NCI-H1417 (cell line): ENCODE data around the gene RTN3.
"Not testable (repeated sequence)": the region's sequence is repeated elsewhere in the genome, so short reads cannot be mapped to it uniquely, and the experiment has no call there.

Experiments used
- DNase-seq, 3 experiments: peaks; one replicate each; lab custom pipeline; 2025; lab: John Stamatoyannopoulos, UW

The RTN3 gene

GRCh38 chr11:63768237-63769041 lies 87.1 kb downstream of the RTN3 start, which contains the start of gene ZFTA:
Gene ZFTA (minus strand): TSS chr11:63768775. CDS start chr11:63768622, 153 bp downstream.
- peak; percentile 49 to 88 (median 80) for DNase-seq

DNA sequence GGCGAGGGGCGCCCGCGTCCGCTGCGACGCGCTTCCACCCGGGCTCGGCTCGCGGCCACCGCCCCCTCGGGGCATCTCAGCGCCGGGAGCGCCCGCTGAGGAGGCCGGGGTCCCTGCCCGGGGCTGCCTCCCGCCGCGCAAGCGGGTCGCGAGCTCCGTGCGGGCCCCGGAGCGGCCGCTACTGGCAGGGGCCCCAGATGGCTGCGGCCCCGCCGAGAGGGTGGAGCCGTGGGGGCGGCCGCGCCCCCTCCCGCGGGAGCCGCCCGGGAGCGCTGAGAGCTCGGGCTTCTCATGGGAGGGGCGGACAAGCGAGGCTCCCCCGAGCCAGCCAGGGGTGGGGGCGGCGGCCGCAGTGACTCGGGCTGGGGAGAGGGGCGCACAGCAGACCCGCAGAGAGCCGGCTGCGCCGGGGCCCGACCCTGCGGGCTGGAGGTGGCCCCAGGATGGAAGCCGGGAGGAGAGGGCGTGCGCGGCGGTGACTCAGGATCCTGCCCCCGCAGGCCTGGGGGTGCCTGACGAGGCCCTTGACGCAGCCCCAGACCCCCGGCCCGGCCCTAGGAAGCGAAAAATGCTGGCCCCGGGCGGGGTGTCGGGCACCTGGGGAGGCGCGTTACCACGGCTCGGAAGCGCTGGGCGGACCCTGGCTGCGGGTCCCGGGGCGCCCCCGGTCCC lies 87.9 kb downstream of the RTN3 start:
- peak; percentile 34 to 88 (median 77) for DNase-seq

- peak in 2 of 3 experiments; percentile 86 to 94 for DNase-seq
These were observed 88.6 kb downstream of the RTN3 start for GRCh38 chr11:63769714-63770455.

DNA sequence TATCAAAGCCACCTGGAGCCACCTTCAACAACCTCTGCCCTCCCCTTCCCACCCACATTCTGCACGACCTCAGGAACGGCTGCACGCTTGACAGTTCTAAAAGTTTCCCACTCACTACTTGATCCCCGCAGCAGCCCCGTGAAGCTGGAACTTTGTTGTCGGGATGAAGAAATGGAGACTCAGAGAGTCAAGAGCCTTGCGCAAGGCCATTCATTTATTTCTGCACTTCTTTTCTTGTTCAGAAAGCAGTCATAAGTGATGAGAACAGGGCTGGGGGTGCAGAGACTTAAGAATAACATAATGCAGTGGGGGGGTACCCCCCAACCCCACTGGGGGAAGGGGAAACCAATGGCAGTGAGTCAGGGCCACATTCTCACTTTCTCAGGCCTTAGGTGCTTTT lies 89.5 kb downstream of the RTN3 start:
- DNase-seq: no peak

DNA sequence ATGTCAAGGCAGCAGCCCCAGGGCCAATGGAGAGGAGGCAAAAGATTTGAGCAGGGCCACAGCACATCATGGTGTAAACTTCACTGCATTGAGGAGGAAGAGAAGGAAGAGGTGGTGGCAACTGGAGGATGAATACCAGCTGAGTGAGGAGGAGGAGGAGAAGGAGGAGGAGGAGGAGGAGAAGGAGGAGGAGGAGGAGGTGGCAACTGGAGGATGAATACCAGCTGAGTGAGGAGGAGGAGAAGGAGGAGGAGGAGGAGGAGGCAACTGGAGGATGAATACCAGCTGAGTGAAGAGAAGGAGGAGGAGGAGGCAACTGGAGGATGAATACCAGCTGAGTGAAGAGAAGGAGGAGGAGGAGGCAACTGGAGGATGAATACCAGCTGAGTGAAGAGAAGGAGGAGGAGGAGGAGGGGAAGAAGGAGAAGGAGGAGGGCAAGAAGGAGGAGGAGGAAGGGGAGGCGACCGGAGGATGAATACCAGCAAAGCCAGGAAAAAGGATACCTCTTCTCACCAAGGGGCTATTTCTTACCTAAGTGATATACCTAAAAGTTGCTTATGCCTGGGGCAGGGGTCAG lies 90.5 kb downstream of the RTN3 start:
- DNase-seq: not testable (repeated sequence)

DNA sequence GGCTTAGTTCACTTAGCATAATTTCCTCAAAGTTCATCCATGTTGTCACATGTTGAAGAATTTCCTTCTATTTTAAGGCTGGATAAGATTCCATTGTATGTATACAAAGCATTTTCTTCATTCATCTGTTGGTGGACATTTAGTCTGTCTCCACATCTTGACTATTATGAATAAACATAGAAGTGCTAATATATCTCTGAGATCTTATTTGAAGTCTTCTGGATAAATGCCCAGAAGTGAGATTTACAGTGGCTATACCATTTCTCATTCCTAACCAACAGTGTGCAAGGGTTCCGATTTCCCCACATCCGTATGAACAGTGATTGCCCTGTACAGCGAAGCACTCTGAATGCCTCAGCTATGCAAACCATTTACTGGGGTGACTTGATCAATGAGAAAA lies 93.9 kb downstream of the RTN3 start:
- DNase-seq: no peak

- DNase-seq: no peak
These were observed 97.7 kb downstream of the RTN3 start for GRCh38 chr11:63779039-63779438.

- DNase-seq: no peak
These were observed 101.4 kb downstream of the RTN3 start for GRCh38 chr11:63782749-63783148.

- DNase-seq: no peak
These were observed 102.8 kb downstream of the RTN3 start for GRCh38 chr11:63783925-63784592.

- DNase-seq: no peak
These were observed 104.5 kb downstream of the RTN3 start for GRCh38 chr11:63785823-63786222.

DNA sequence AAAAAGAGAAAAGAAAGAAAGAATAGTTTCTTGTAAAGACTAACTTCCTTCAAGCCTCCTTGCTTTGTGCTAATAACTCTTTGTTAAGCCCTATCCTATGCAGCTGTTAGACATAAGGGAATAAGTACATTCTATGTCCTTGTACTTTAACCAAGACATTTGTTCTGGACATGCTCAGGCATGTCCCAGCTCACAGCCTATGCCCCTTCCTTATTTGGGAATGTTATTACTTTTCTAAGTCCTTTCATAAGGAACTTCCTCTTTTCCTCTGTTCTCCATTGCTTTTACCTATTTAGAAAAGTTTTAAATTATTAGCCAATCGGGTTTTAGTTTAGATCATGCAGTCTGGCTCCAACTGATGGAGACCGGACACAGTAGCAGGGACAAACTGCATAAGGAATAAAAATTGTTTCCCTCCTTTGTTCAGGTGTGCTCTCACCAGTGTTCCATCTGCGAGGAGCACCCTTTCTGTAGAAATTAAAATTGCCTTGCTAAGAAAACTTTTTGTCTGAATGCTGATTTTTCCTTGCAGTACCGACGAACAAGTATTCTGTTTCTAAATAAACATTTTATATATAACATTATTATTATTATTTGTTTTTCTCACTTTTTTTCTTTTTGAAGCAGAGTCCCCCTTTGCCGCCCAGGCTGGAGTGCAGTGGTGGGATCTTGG lies 110.3 kb downstream of the RTN3 start:
- no peak for DNase-seq

- DNase-seq: no peak
These were observed 111.9 kb downstream of the RTN3 start for GRCh38 chr11:63793161-63793560.

DNA sequence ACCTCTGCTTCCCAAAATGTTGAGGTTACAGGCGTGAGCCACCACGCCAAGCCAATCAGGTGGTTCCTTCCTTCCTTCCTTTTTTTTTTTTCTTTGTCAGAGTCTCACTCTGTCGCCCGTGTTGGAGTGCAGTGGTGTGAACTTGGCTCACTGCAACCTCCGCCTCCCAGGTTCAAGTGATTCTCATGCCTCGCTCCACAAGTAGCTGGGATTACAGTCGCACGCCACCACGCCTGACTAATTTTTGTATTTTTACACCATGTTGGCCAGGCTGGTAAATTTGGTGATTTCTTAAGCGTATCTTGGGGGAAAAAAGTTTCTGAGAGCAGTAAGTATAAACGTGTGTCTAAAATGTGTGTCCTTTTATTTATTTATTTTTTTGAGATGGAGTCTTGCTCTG lies 113.8 kb downstream of the RTN3 start:
- DNase-seq: no peak

GRCh38 chr11:63800921-63801320 lies 119.6 kb downstream of the RTN3 start:
- no peak for DNase-seq

- DNase-seq: peak in 2 of 3 experiments; percentile 24 to 33
These were observed 121.5 kb downstream of the RTN3 start for GRCh38 chr11:63802637-63803414.

DNA sequence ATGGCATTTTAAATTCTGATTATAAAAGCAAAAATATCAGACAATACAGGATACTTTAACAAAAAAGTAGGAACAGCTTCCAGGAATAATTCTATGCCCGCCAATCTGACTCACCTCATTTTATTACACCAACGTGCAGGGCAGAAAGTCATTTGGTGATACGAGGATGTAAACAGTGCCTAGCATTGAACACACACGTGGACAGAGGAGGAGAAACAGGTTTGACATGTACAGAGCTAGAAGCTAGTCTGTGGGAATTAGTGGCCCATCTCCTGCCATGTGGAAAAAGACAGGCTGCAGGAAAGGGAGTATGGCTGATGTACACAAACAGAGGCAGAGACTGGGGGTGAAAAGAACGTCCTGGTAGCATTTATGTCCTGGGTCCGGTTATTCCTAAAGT lies 123.0 kb downstream of the RTN3 start:
- peak in 1 of 3 experiments; percentile 24 for DNase-seq

GRCh38 chr11:63805844-63806415 lies 124.6 kb downstream of the RTN3 start:
- DNase-seq: no peak
